ENCODE measurements around the gene FAM117B. TPM values are rescaled to one million over a fixed set of nuclear protein-coding genes. Genes with fewer than 3 reads are reported as not detected.

Gene FAM117B
- total RNA-seq, 4 donors from 2014 or later, result 6.7 to 15.6 (median 9.4) TPM

GRCh38 chr2:202693503-202693902 is 58.7 kb downstream of the FAM117B start:
- peaks cover 0 to 40% (median 26%) of the 10 kb centered on the region in 3 donors for H3K4me1 ChIP-seq
- H3K27me3 ChIP-seq, result no peaks in the 10 kb centered on the region
- peaks cover 0 to 27% (median 0%) of the 10 kb centered on the region in 3 donors for H3K36me3 ChIP-seq
- WGBS, 2 donors, result 47 to 50% methylated on average over 4 of the region's 4 CpGs
- peak overlapping the region in 2 of 4 donors; percentile 24 to 66 for H3K27ac ChIP-seq
- no peak for DNase-seq
- H3K9me3 ChIP-seq, result no peaks in the 10 kb centered on the region
- no peak overlapping the region for H3K4me3 ChIP-seq
- intact Hi-C loops (cut with DNase I), result no loop called here
- TF ChIP-seq POLR2A (IDR thresholded peaks at IDR 0.05) (no peak), CTCF (IDR thresholded peaks at IDR 0.05) (no peak)

GRCh38 chr2:202695166-202695565 is 60.4 kb downstream of the FAM117B start:
- WGBS, 2 donors, result 83 to 87% methylated on average over 9 of the region's 9 CpGs
- intact Hi-C loops (cut with DNase I), result no loop called here
- no peak for DNase-seq
- Histone ChIP-seq H3K36me3 (peaks cover 0 to 32% (median 0%) of the 10 kb centered on the region in 3 donors), H3K4me1 (peaks cover 0 to 27% (median 19%) of the 10 kb centered on the region in 3 donors), H3K27me3 (no peaks in the 10 kb centered on the region), H3K27ac (no peak overlapping the region), H3K4me3 (no peak overlapping the region), H3K9me3 (no peaks in the 10 kb centered on the region)
- TF ChIP-seq CTCF (IDR thresholded peaks at IDR 0.05) (no peak), POLR2A (IDR thresholded peaks at IDR 0.05) (no peak)

GRCh38 chr2:202700075-202700901 is 65.5 kb downstream of the FAM117B start:
- DNase-seq, result no peak
- no peak for TF ChIP-seq CTCF (IDR thresholded peaks at IDR 0.05)
- no peak for TF ChIP-seq POLR2A (IDR thresholded peaks at IDR 0.05)
- H3K4me1 ChIP-seq, result peaks cover 0 to 26% (median 9%) of the 10 kb centered on the region in 3 donors
- no peaks in the 10 kb centered on the region for H3K27me3 ChIP-seq
- intact Hi-C loops (cut with DNase I), result no loop called here
- no peak overlapping the region for H3K27ac ChIP-seq
- H3K4me3 ChIP-seq, result no peak overlapping the region
- H3K36me3 ChIP-seq, result peaks cover 0 to 32% (median 0%) of the 10 kb centered on the region in 3 donors
- WGBS, 2 donors, result 81 to 88% methylated on average over 4 of the region's 4 CpGs
- no peaks in the 10 kb centered on the region for H3K9me3 ChIP-seq

GRCh38 chr2:202703091-202703490 is 68.3 kb downstream of the FAM117B start:
- intact Hi-C loops (cut with DNase I), result no loop called here
- Histone ChIP-seq H3K36me3 (peaks cover 0 to 7% (median 0%) of the 10 kb centered on the region in 3 donors), H3K9me3 (no peaks in the 10 kb centered on the region), H3K4me1 (peaks cover 0 to 34% (median 17%) of the 10 kb centered on the region in 3 donors), H3K27me3 (no peaks in the 10 kb centered on the region), H3K27ac (peak overlapping the region; percentile 55 to 71 (median 61)), H3K4me3 (no peak overlapping the region)
- 27 to 56% methylated on average over 1 of the region's 1 CpG for WGBS, 2 donors
- DNase-seq, result no peak
- no peak for TF ChIP-seq POLR2A (IDR thresholded peaks at IDR 0.05)
- no peak for TF ChIP-seq CTCF (IDR thresholded peaks at IDR 0.05)

GRCh38 chr2:202704248-202704647 is 69.5 kb downstream of the FAM117B start:
- H3K36me3 ChIP-seq, result no peaks in the 10 kb centered on the region
- peak overlapping the region in 1 of 4 donors; percentile 65 for H3K27ac ChIP-seq
- no peak for DNase-seq
- no peak for TF ChIP-seq POLR2A (IDR thresholded peaks at IDR 0.05)
- no peak for TF ChIP-seq CTCF (IDR thresholded peaks at IDR 0.05)
- peaks cover 0 to 34% (median 17%) of the 10 kb centered on the region in 3 donors for H3K4me1 ChIP-seq
- H3K27me3 ChIP-seq, result no peaks in the 10 kb centered on the region
- no peaks in the 10 kb centered on the region for H3K9me3 ChIP-seq
- H3K4me3 ChIP-seq, result no peak overlapping the region
- intact Hi-C loops (cut with DNase I), result no loop called here

Measured in esophagus squamous epithelium (tissue), 5 donors.